SIG-M5 (cell line): ENCODE data around the gene TIMM17B.

Source experiments
- DNase-seq: peaks from one replicate; lab custom pipeline; 2025; lab: John Stamatoyannopoulos, UW

TIMM17B gene

GRCh38 chrX:48897625-48898306, at the start of gene TIMM17B, which contains the start of gene PQBP1:
Gene TIMM17B, minus strand, starts transcription at chrX:48897768. Its CDS starts 19 bp downstream, at chrX:48897749.
Gene PQBP1, plus strand, starts transcription at chrX:48897930. Its CDS starts 580 bp downstream, at chrX:48898510.
- peak; percentile 50 for DNase-seq

GRCh38 chrX:48945517-48946348, 48.2 kb upstream of the TIMM17B start:
- no peak for DNase-seq

GRCh38 chrX:48942895-48943294, 45.3 kb upstream of the TIMM17B start:
- no peak for DNase-seq

DNA sequence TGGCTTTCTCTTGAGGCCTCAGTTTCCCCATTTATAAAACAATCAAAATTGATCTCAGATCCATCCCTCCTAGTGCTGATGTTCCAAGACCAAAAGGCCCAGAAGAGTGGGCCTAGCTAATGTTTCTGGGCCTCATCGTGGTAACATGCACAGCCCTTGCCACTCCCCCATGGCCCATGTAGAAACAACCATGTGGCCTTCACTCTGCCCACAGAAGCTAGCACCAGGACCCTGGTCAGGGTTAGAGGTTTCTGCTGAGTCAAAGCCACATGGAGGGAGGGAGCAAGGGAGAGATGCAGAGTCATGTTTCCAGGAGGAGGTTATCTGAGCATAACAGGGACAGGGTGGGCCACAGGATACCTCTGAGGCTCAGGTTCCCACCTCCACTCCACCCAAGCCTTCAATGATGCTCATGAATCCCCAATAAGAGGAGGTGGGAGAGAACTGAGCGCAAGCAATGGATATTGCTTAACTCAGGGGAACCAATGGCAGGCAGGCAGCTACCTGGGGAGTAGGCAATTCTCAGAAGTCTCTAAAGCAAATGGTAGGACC, 42.9 kb upstream of the TIMM17B start:
- no peak for DNase-seq

DNA sequence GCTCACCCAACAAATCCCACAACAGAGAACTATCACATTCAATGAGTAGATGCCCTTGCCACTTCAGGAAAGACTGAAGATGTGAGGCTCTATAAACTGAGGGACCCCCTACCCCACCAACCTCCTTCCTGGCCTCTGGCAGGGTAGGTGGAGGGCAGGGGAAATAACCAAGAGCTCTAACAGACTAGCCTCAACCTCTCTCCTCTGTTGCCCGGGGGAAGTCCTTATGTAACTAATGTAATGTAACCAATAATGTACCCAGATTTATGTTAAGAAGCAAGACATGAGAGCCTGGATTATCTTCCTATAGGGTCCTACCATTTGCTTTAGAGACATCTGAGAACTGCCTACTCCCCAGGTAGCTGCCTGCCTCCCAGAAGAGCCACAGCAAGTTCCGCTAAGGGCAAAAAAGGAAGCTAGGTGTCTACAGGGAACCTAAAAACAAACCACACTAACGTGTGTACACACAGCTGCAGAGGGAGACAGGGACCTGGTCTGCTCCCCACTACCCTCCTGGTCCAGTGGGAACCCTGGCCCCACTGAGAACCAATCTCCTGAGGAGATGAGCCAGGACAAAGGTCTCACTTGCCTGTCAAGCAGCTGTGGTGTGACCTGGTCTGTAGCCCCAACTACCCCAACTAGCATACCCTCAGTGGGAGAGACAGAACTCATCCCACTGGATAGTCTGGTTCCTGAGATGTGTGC, 42.1 kb upstream of the TIMM17B start:
- no peak for DNase-seq

DNA sequence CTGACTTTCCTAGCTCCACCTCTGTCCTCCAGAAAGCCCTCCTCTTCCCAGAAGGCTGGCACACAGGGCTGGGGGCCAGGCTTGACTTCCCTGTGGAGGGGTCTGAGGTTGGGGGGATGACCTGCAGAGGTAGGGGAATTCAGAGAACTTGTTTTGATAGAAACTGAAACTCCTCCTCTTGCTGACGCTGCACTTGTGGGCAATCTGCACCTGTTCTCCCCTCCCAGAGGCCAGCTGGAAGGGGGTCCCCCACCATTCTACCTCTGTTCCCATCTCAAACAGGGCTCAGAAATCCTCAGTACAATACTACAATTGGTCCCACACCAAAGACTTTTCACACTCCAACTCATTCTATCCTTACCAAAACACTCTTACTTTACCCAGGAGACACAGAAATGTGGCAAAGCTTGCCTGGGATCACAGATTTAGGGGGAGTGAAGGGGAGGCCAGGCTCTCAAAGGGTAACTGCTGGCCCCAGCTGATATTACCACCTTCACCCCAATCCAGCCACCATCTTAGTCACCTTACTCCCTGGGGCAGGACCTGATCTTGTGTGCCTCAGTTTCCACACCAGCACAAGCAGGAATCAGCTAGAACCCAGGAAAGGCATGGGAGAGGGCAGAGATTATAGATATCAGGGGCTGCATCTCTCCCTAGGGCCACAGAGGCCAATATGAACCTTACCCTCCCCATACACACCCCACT, 41.3 kb upstream of the TIMM17B start:
- no peak for DNase-seq

GRCh38 chrX:48937054-48937907, 39.7 kb upstream of the TIMM17B start:
- DNase-seq: peak; percentile 81

GRCh38 chrX:48936429-48937053, 39.0 kb upstream of the TIMM17B start:
- DNase-seq: no peak

- no peak for DNase-seq
Measured at GRCh38 chrX:48935301-48935670, 37.7 kb upstream of the TIMM17B start.

GRCh38 chrX:48934581-48935300, 37.2 kb upstream of the TIMM17B start:
- no peak for DNase-seq

- no peak for DNase-seq
Measured at GRCh38 chrX:48933757-48934156, 36.2 kb upstream of the TIMM17B start.

- no peak for DNase-seq
Measured at GRCh38 chrX:48927736-48928382, 30.3 kb upstream of the TIMM17B start.

GRCh38 chrX:48927123-48927522, 29.6 kb upstream of the TIMM17B start:
- no peak for DNase-seq

DNA sequence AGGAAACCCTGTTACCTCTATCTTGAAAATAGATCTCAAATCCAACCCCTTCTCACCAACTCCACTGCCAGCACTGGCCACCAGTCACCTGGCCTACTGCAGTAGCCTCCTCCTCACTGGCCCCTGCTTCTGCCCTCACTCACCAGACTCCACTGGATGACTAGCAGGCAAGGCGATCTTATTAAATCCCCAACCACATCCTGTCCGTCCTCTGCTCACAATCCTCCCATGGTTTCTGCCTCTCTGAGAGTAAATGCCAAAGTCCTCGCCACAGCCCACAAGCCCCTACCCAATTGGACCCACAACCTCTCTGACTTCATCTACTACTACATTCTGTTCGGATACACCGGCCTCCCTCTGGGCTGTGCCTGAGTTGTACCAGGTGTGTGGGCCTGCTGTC, 26.7 kb upstream of the TIMM17B start:
- DNase-seq: no peak

- no peak for DNase-seq
Measured at GRCh38 chrX:48923771-48924170, 26.2 kb upstream of the TIMM17B start.

DNA sequence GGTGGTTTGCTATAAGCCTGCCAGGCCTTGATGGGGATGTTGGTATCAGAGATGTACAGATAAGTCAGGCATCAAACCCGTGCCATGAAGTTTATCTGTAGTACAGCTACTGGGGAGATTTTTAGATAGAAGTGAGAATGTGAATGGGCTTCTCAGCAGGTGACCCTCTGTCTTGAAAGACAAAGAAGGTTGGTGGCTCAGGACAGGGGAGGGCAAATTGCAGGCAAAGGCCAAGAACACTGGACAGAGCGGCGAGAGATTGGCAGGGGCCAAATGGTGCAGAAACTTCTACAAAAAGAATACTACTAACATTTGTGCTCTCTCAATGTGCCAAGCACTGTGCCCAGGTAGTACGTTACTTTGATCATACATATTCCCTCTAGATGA, 23.1 kb upstream of the TIMM17B start:
- no peak for DNase-seq

- no peak for DNase-seq
Measured at GRCh38 chrX:48919947-48920717, 22.6 kb upstream of the TIMM17B start.

- DNase-seq: no peak
Measured at GRCh38 chrX:48919360-48919841, 21.8 kb upstream of the TIMM17B start.
